Inflammatory macrophage (primary cell): ENCODE measurements around the gene SART3.
"Not testable (repeated sequence)": the region's sequence is repeated elsewhere in the genome, so short reads cannot be mapped to it uniquely, and the experiment has no call there.

Experiments used
- DNase-seq, 2 donors: peaks; one replicate each; pipeline ENCODE4 v3.0.0-alpha.2; 2020 to 2022

The SART3 gene

GRCh38 chr12:108518101-108518715 is 42.8 kb downstream of the SART3 start:
- DNase-seq = no peak

GRCh38 chr12:108517288-108518100 is 43.5 kb downstream of the SART3 start:
- DNase-seq = no peak

- DNase-seq = no peak
Measured at GRCh38 chr12:108516511-108517275, 44.3 kb downstream of the SART3 start.

GRCh38 chr12:108515916-108516315 is 45.1 kb downstream of the SART3 start:
- peak; percentile 6 to 17 for DNase-seq

- DNase-seq = peak; percentile 99
Measured at GRCh38 chr12:108514973-108515814, 45.8 kb downstream of the SART3 start, which contains the start of gene FICD. Gene FICD, plus strand, starts transcription at chr12:108515277. Its CDS starts 1,696 bp downstream, at chr12:108516973.

- no peak for DNase-seq
Measured at GRCh38 chr12:108514468-108514972, 46.5 kb downstream of the SART3 start.

- peak; percentile 80 to 81 for DNase-seq
Measured at GRCh38 chr12:108511633-108512540, 49.1 kb downstream of the SART3 start.

- no peak for DNase-seq
Measured at GRCh38 chr12:108510836-108511235, 50.1 kb downstream of the SART3 start.

GRCh38 chr12:108509806-108510205 is 51.2 kb downstream of the SART3 start:
- DNase-seq = no peak

GRCh38 chr12:108507971-108508642 is 52.9 kb downstream of the SART3 start:
- no peak for DNase-seq

GRCh38 chr12:108505129-108505528 is 55.8 kb downstream of the SART3 start:
- no peak for DNase-seq

- DNase-seq = no peak
Measured at GRCh38 chr12:108502922-108503321, 58.1 kb downstream of the SART3 start.

- no peak for DNase-seq
Measured at GRCh38 chr12:108498136-108498535, 62.8 kb downstream of the SART3 start.

- DNase-seq = no peak
Measured at GRCh38 chr12:108495823-108496579, 65.0 kb downstream of the SART3 start.

GRCh38 chr12:108495054-108495453 is 65.9 kb downstream of the SART3 start:
- DNase-seq = peak; percentile 48 to 59

GRCh38 chr12:108491256-108491655 is 69.7 kb downstream of the SART3 start:
- no peak for DNase-seq

GRCh38 chr12:108487029-108487428 is 73.9 kb downstream of the SART3 start:
- not testable (repeated sequence) for DNase-seq

GRCh38 chr12:108485371-108485770 is 75.6 kb downstream of the SART3 start:
- DNase-seq = not testable (repeated sequence)

- DNase-seq = no peak
Measured at GRCh38 chr12:108484845-108485244, 76.1 kb downstream of the SART3 start.

- DNase-seq = no peak
Measured at GRCh38 chr12:108484431-108484830, 76.5 kb downstream of the SART3 start.
